Lung (tissue), 12 donors: ENCODE results near the gene CXCR5. TPM values are rescaled to one million over a fixed set of nuclear protein-coding genes. Genes with fewer than 3 reads are reported as not detected.

Experiments
- ATAC-seq: fragments of 200-7000 bp; cut with Tn5 transposase; one replicate; pipeline ENCODE4 v1.9.1; 2020; ENCODE audit warnings: moderate number of reproducible peaks; ENCODE audit not compliant: insufficient read depth, low FRiP score
- DNase-seq, 3 donors: peaks; one replicate each; pipeline ENCODE4 v3.0.0-alpha.2; 2013 to 2017
- H3K27ac ChIP-seq, 2 donors: one replicate each; pipeline ENCODE4 v1.5.1; 2013; ENCODE audit warnings: mild to moderate bottlenecking in 2 of 2, moderate library complexity in 2 of 2, control low read depth in 1 of 2, inconsistent platforms in 1 of 2, low read depth in 1 of 2, low read length in 1 of 2
- H3K27me3 ChIP-seq, 3 donors: one replicate each; pipeline ENCODE4 v1.5.1; 2013; ENCODE audit warnings: low read length in 2 of 3; ENCODE audit not compliant: control insufficient read depth in 3 of 3, insufficient read depth in 3 of 3
- H3K36me3 ChIP-seq, 4 donors: one replicate each; pipeline ENCODE4 v1.5.1; 2013; ENCODE audit warnings: low read length in 4 of 4, mild to moderate bottlenecking in 1 of 4, moderate library complexity in 1 of 4; ENCODE audit not compliant: control insufficient read depth in 4 of 4, insufficient read depth in 4 of 4
- H3K4me1 ChIP-seq, 5 donors: one replicate each; pipeline ENCODE4 v1.5.1; 2013; ENCODE audit warnings: low read length in 5 of 5, mild to moderate bottlenecking in 2 of 5, moderate library complexity in 1 of 5; ENCODE audit not compliant: control insufficient read depth in 5 of 5, insufficient read depth in 5 of 5
- H3K4me3 ChIP-seq: one replicate; pipeline ENCODE4 v1.5.1; 2013; ENCODE audit warnings: mild to moderate bottlenecking, control low read depth, moderate library complexity
- H3K9ac ChIP-seq, 2 donors: one replicate each; pipeline ENCODE4 v1.5.1; 2013; ENCODE audit warnings: low read length in 2 of 2, control low read depth in 1 of 2; ENCODE audit not compliant: insufficient read depth in 1 of 2
- H3K9me3 ChIP-seq, 4 donors: one replicate each; pipeline ENCODE4 v1.5.1; 2013; ENCODE audit warnings: low read length in 3 of 4, mild to moderate bottlenecking in 1 of 4, moderate library complexity in 1 of 4; ENCODE audit not compliant: control insufficient read depth in 4 of 4, insufficient read depth in 3 of 4
- WGBS, 2 donors: extraction: QIAGEN DNeasy Blood & Tissue Kit; methylation state at CpG; one replicate each; pipeline ENCODE4 v1.1.7; 2013; 5-methylcytosine and 5-hydroxymethylcytosine counted together
- polyA plus RNA-seq, 2 donors: library from polyadenylated mRNA; stranded (reverse); fragments of 200-250 nt; gene quantifications; one replicate each; pipeline ENCODE4 v1.2.1, GENCODE V29; 2013
- total RNA-seq, 2 donors: library from RNA; depleted of rRNA in 1 of 2; stranded (reverse); fragments of >200 nt in 1 of 2; gene quantifications; one replicate each; pipeline ENCODE4 v1.2.1, GENCODE V29; 2014 to 2021
- TF ChIP-seq, protein P1 (sequence below): IDR thresholded peaks from 2 replicates; pipeline ENCODE4 v1.5.1; 2012; ENCODE audit warnings: mild to moderate bottlenecking; ENCODE audit errors: control extremely low read depth, extremely low read depth
- donor health status: control.
- donor health status: control.
- donor health status: Bipolar disorder and iron deficiency.
- donor health status: healthy.
- donor health status: DM: yes; HTN: yes; CAD: no.

CXCR5 gene
- total and polyA plus RNA-seq, 4 donors = 0.16 to 0.65 (median 0.48) TPM; not detected in 1

DNA sequence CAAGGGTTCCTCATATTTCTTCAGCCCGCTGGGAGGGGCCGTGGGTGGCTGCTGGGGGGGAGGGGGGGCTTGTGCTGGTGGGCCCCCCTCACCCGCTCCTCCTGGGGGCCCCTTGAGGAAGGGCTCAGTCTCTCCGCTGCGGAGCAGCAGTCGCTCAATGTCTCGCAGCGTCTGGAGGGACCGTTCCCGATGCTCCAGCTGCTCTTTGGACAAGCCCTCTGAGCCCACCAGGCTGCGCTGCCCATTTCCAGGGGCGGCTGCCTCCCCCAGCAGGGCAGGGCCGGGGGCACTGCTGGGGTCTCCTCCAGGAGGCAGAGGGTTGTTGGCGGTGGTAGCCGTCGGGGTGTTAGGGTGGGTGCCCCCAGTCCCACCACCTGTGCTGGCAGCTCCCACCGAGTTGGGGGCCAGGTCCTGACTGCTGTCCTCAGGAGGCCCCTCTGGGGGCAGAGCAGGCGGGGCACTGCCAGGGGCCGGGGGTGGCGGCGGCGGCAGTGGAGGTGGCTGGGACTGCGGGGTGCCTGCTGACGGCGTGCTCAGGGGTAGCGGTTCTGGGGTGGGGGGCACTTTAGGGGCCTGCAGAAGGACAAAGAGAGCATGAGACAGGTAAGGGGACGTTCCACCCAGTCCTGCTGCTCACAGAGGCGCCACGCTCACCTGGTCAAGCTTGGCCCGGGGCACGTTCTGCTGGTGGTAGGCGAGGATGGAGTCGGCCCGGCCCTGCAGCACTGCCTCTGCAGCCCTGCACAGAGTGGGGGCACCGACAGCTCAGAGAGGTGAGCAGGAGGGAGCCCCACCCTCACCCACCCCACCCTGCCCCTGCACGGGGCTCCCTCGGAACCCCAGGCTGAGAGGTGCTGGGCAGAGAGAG is 18.9 kb downstream of the CXCR5 start:
- WGBS, 2 donors = 90 to 93% methylated on average over 33 to 37 of the region's 37 CpGs
- H3K9me3 ChIP-seq = no peaks in the 10 kb centered on the region
- peaks cover 33 to 68% (median 41%) of the 10 kb centered on the region in 4 donors for H3K36me3 ChIP-seq
- ATAC-seq (no peak), DNase-seq (no peak)
- peaks cover 0 to 6% (median 3%) of the 10 kb centered on the region in 5 donors for H3K4me1 ChIP-seq
- no peaks in the 10 kb centered on the region for H3K27me3 ChIP-seq
- TF ChIP-seq, protein P1, sequence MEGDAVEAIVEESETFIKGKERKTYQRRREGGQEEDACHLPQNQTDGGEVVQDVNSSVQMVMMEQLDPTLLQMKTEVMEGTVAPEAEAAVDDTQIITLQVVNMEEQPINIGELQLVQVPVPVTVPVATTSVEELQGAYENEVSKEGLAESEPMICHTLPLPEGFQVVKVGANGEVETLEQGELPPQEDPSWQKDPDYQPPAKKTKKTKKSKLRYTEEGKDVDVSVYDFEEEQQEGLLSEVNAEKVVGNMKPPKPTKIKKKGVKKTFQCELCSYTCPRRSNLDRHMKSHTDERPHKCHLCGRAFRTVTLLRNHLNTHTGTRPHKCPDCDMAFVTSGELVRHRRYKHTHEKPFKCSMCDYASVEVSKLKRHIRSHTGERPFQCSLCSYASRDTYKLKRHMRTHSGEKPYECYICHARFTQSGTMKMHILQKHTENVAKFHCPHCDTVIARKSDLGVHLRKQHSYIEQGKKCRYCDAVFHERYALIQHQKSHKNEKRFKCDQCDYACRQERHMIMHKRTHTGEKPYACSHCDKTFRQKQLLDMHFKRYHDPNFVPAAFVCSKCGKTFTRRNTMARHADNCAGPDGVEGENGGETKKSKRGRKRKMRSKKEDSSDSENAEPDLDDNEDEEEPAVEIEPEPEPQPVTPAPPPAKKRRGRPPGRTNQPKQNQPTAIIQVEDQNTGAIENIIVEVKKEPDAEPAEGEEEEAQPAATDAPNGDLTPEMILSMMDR = no peak
- no peak overlapping the region for H3K4me3 ChIP-seq
- no peak overlapping the region for H3K27ac ChIP-seq
- no peak overlapping the region for H3K9ac ChIP-seq

- TF ChIP-seq, protein P1 = no peak
- H3K9ac ChIP-seq = no peak overlapping the region
- ATAC-seq (no peak), DNase-seq (no peak)
- H3K27me3 ChIP-seq = no peaks in the 10 kb centered on the region
- H3K9me3 ChIP-seq = no peaks in the 10 kb centered on the region
- H3K27ac ChIP-seq = no peak overlapping the region
- H3K36me3 ChIP-seq = peaks cover 37 to 73% (median 44%) of the 10 kb centered on the region in 4 donors
- 86 to 89% methylated on average over 21 of the region's 21 CpGs for WGBS, 2 donors
- H3K4me3 ChIP-seq = no peak overlapping the region
- H3K4me1 ChIP-seq = peaks cover 0 to 14% (median 7%) of the 10 kb centered on the region in 5 donors
Observed at GRCh38 chr11:118903204-118904015, 19.7 kb downstream of the CXCR5 start.

GRCh38 chr11:118907051-118908042 is 23.7 kb downstream of the CXCR5 start:
- peaks cover 18 to 35% (median 24%) of the 10 kb centered on the region in 4 donors for H3K36me3 ChIP-seq
- no peaks in the 10 kb centered on the region for H3K27me3 ChIP-seq
- no peak overlapping the region for H3K4me3 ChIP-seq
- no peak overlapping the region for H3K9ac ChIP-seq
- TF ChIP-seq, protein P1 = peak; percentile 94
- DNase-seq (peak; percentile 80 to 88 (median 87)), ATAC-seq (peak; percentile 49)
- WGBS, 2 donors = 51 to 56% methylated on average over 20 to 24 of the region's 24 CpGs
- H3K27ac ChIP-seq = peak overlapping the region; percentile 36 to 66
- peaks cover 6 to 52% (median 24%) of the 10 kb centered on the region in 5 donors for H3K4me1 ChIP-seq
- H3K9me3 ChIP-seq = no peaks in the 10 kb centered on the region
